Neural progenitor cell (in vitro differentiated cells): ENCODE data around the gene PPP1R27.

Source experiments
- EZH2phosphoT487 ChIP-seq: fragments of 200-600 bp; sonication (generic); IDR thresholded peaks from 2 replicates; pipeline ENCODE4 v1.6.1; 2017; ENCODE audit warnings: antibody characterized with exemption
- TF ChIP-seq, protein P1 (sequence below): fragments of 200-600 bp; sonication (generic); IDR thresholded peaks from 2 replicates; pipeline ENCODE4 v1.5.1; 2017; ENCODE audit warnings: antibody characterized with exemption, mild to moderate bottlenecking

DNA sequence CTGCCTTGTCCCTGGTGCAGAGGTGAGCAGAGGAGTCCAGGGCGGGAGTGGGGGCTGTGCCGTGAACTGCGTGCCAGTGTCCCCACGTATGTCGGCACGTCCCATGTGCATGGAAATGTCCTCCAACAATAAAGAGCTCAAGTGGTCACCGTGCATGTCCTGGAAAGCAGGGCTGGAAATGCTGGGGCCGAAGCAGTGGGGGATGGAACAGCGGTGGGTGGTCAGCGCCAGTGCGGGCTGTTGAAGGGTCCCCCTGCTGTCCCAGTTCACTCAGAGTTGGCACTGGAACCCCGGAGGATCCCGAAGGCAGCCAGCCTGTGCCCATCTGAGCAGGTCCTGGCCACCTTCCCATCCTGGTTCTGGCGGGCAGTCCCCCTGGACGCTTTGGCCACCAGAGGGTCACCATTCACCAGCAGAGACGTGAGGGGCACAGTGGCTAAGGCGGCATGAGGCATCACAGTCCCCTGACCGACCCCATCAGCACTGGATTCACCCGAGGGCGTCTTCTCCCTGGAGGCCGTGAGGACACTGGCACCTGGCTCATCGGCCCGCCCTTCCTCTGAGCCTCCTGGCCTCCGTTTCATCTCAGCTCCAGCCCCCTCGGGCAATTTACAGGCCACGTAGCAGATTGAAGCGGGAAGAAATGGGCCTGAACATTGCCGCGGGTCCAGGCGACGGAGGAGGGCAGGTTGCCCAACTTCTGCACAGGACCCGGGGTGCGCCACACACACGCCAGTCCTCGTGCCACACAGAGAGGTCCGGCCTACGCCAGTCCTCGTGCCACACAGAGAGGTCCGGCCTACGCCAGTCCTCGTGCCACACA lies 20.8 kb downstream of the PPP1R27 start:
- TF ChIP-seq, protein P1, sequence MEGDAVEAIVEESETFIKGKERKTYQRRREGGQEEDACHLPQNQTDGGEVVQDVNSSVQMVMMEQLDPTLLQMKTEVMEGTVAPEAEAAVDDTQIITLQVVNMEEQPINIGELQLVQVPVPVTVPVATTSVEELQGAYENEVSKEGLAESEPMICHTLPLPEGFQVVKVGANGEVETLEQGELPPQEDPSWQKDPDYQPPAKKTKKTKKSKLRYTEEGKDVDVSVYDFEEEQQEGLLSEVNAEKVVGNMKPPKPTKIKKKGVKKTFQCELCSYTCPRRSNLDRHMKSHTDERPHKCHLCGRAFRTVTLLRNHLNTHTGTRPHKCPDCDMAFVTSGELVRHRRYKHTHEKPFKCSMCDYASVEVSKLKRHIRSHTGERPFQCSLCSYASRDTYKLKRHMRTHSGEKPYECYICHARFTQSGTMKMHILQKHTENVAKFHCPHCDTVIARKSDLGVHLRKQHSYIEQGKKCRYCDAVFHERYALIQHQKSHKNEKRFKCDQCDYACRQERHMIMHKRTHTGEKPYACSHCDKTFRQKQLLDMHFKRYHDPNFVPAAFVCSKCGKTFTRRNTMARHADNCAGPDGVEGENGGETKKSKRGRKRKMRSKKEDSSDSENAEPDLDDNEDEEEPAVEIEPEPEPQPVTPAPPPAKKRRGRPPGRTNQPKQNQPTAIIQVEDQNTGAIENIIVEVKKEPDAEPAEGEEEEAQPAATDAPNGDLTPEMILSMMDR = no peak
- TF ChIP-seq EZH2phosphoT487 = no peak
